ENCODE results near the gene ZNF646. TPM values are rescaled to one million over a fixed set of nuclear protein-coding genes. Genes with fewer than 3 reads are reported as not detected.

Gene ZNF646
- polyA plus RNA-seq, 3 donors: 0.46 to 6.5 (median 3.0) TPM

GRCh38 chr16:31128711-31129567 is 54.7 kb downstream of the ZNF646 start:
- Mint-ChIP-seq H3K36me3 (peaks cover 65 to 78% of the 10 kb centered on the region in 2 donors), H3K27me3 (ENCODE audit: low read depth in 3 of 3) (peaks cover 0 to 4% (median 0%) of the 10 kb centered on the region in 3 donors), H3K4me3 (peak overlapping the region; percentile 53 to 84), H3K9me3 (peaks cover 0 to 2% (median 0%) of the 10 kb centered on the region in 7 donors), H3K27ac (peak overlapping the region; percentile 98 to 100 (median 99)), H3K4me1 (peaks cover 70% of the 10 kb centered on the region)
- peak; percentile 96 to 98 (median 97) for DNase-seq
- Histone ChIP-seq H3K27me3 (ENCODE audit: control insufficient read depth in 2 of 2, insufficient read depth in 2 of 2, low read length in 2 of 2) (no peaks in the 10 kb centered on the region), H3K36me3 (replicated peaks in 1 of 2; ENCODE audit: control insufficient read depth in 1 of 2, insufficient read depth in 2 of 2, low read length in 2 of 2) (peaks cover 29 to 64% of the 10 kb centered on the region in 2 donors), H3K4me2 (replicated peaks; ENCODE audit: extremely low read depth, low read length, poor library complexity, severe bottlenecking) (peak overlapping the region; percentile 62), H3K79me2 (ENCODE audit: insufficient read depth, low read length) (no peaks in the 10 kb centered on the region), H3K9ac (ENCODE audit: insufficient read depth, low read length, poor library complexity, severe bottlenecking) (peak overlapping the region; percentile 86), H3K4me3 (replicated peaks in 1 of 3; ENCODE audit: low read depth in 2 of 3, low read length in 3 of 3) (peak overlapping the region in 1 of 3 experiments; percentile 53), H4K20me1 (ENCODE audit: insufficient read depth, low read length) (no peaks in the 10 kb centered on the region), H3K27ac (ENCODE audit: low read depth in 1 of 2, low read length in 2 of 2) (peak overlapping the region; percentile 99), H3K4me1 (ENCODE audit: control insufficient read depth in 1 of 2, insufficient read depth in 2 of 2, low read length in 2 of 2) (peaks cover 60 to 76% of the 10 kb centered on the region in 2 donors), H3K9me3 (replicated peaks in 1 of 2; ENCODE audit: control insufficient read depth in 1 of 2, insufficient read depth in 1 of 2, low read length in 2 of 2) (no peaks in the 10 kb centered on the region), H2AFZ (ENCODE audit: insufficient read depth, low read depth, low read length, poor library complexity, severe bottlenecking) (peak overlapping the region; percentile 44)
- WGBS (ENCODE audit: insufficient coverage): 0% methylated on average over 13 of the region's 14 CpGs
- intact Hi-C loops (cut with micrococcal nuclease): loop anchor here in 1 of 2 donors (1.0 to 2.0 kb wide), 2 partner anchors 11 to 14 kb away; no protein-coding TSS in a partner anchor
- TF ChIP-seq CTCF (IDR thresholded peaks at IDR 0.05): no peak

GRCh38 chr16:31129568-31130335 is 55.5 kb downstream of the ZNF646 start:
- no peaks in the 10 kb centered on the region for H3K27me3 ChIP-seq (ENCODE audit: control insufficient read depth in 2 of 2, insufficient read depth in 2 of 2, low read length in 2 of 2)
- no peaks in the 10 kb centered on the region for H3K9me3 ChIP-seq (replicated peaks in 1 of 2; ENCODE audit: control insufficient read depth in 1 of 2, insufficient read depth in 1 of 2, low read length in 2 of 2)
- peak overlapping the region; percentile 98 to 100 (median 99) for H3K27ac Mint-ChIP-seq
- intact Hi-C loops (cut with micrococcal nuclease): loop anchor here in 1 of 2 donors (1.0 to 2.0 kb wide), 2 partner anchors 11 to 13 kb away; no protein-coding TSS in a partner anchor
- peaks cover 0 to 2% (median 0%) of the 10 kb centered on the region in 7 donors for H3K9me3 Mint-ChIP-seq
- H3K27me3 Mint-ChIP-seq (ENCODE audit: low read depth in 3 of 3): peaks cover 0 to 4% (median 0%) of the 10 kb centered on the region in 3 donors
- peak overlapping the region; percentile 62 for H3K4me2 ChIP-seq (replicated peaks; ENCODE audit: extremely low read depth, low read length, poor library complexity, severe bottlenecking)
- peak overlapping the region; percentile 99 for H3K27ac ChIP-seq (ENCODE audit: low read depth in 1 of 2, low read length in 2 of 2)
- peaks cover 76% of the 10 kb centered on the region for H3K4me1 Mint-ChIP-seq
- peak overlapping the region; percentile 59 for H2AFZ ChIP-seq (ENCODE audit: insufficient read depth, low read depth, low read length, poor library complexity, severe bottlenecking)
- H3K79me2 ChIP-seq (ENCODE audit: insufficient read depth, low read length): no peaks in the 10 kb centered on the region
- H4K20me1 ChIP-seq (ENCODE audit: insufficient read depth, low read length): no peaks in the 10 kb centered on the region
- peak; percentile 11 for TF ChIP-seq CTCF (IDR thresholded peaks at IDR 0.05)
- peak overlapping the region in 2 of 3 experiments; percentile 3 to 53 for H3K4me3 ChIP-seq (replicated peaks in 1 of 3; ENCODE audit: low read depth in 2 of 3, low read length in 3 of 3)
- H3K4me3 Mint-ChIP-seq: peak overlapping the region; percentile 68 to 84
- peaks cover 29 to 58% of the 10 kb centered on the region in 2 donors for H3K36me3 ChIP-seq (replicated peaks in 1 of 2; ENCODE audit: control insufficient read depth in 1 of 2, insufficient read depth in 2 of 2, low read length in 2 of 2)
- WGBS (ENCODE audit: insufficient coverage): 8% methylated on average over 21 of the region's 29 CpGs
- peak overlapping the region; percentile 86 for H3K9ac ChIP-seq (ENCODE audit: insufficient read depth, low read length, poor library complexity, severe bottlenecking)
- DNase-seq: peak; percentile 65 to 70 (median 67)
- H3K4me1 ChIP-seq (ENCODE audit: control insufficient read depth in 1 of 2, insufficient read depth in 2 of 2, low read length in 2 of 2): peaks cover 69 to 84% of the 10 kb centered on the region in 2 donors
- H3K36me3 Mint-ChIP-seq: peaks cover 59 to 70% of the 10 kb centered on the region in 2 donors
